ENCODE measurements around the gene ADPGK. TPM values are rescaled to one million over a fixed set of nuclear protein-coding genes. Genes with fewer than 3 reads are reported as not detected.

ADPGK gene
- total RNA-seq, 4 donors from 2014 or later: 39.8 to 81.3 (median 52.7) TPM

GRCh38 chr15:72771329-72771725 is 12.2 kb downstream of the ADPGK start:
- Histone ChIP-seq H3K27ac (no peak overlapping the region), H3K36me3 (peaks cover 75% of the 10 kb centered on the region), H3K27me3 (no peaks in the 10 kb centered on the region), H3K4me3 (no peak overlapping the region), H3K9me3 (no peaks in the 10 kb centered on the region), H3K4me1 (no peaks in the 10 kb centered on the region)
- no peak for DNase-seq (ENCODE audit: low spot score in 2 of 2)
- no peak for TF ChIP-seq EP300 (IDR thresholded peaks at IDR 0.05)
- no peak for TF ChIP-seq POLR2AphosphoS5 (IDR thresholded peaks at IDR 0.05)
- no peak for TF ChIP-seq CTCF (IDR thresholded peaks at IDR 0.05)
- TF ChIP-seq POLR2A (IDR thresholded peaks at IDR 0.05): no peak
- 94% methylated on average over 1 of the region's 1 CpG for WGBS

- H3K4me3 ChIP-seq: no peak overlapping the region
- H3K27ac ChIP-seq: no peak overlapping the region
- TF ChIP-seq CTCF (IDR thresholded peaks at IDR 0.05): no peak
- no peak for TF ChIP-seq POLR2A (IDR thresholded peaks at IDR 0.05)
- TF ChIP-seq EP300 (IDR thresholded peaks at IDR 0.05): no peak
- no peak for TF ChIP-seq POLR2AphosphoS5 (IDR thresholded peaks at IDR 0.05)
- H3K9me3 ChIP-seq: no peaks in the 10 kb centered on the region
- no peaks in the 10 kb centered on the region for H3K27me3 ChIP-seq
- H3K4me1 ChIP-seq: no peaks in the 10 kb centered on the region
- H3K36me3 ChIP-seq: peaks cover 81% of the 10 kb centered on the region
- no peak for DNase-seq (ENCODE audit: low spot score in 2 of 2)
- WGBS: 82% methylated on average over 6 of the region's 6 CpGs
These were observed 12.8 kb downstream of the ADPGK start for GRCh38 chr15:72770673-72771328.

- H3K4me1 ChIP-seq: no peaks in the 10 kb centered on the region
- H3K27ac ChIP-seq: no peak overlapping the region
- H3K4me3 ChIP-seq: no peak overlapping the region
- no peaks in the 10 kb centered on the region for H3K9me3 ChIP-seq
- WGBS: 96% methylated on average over 2 of the region's 2 CpGs
- no peak for DNase-seq (ENCODE audit: low spot score in 2 of 2)
- TF ChIP-seq EP300 (IDR thresholded peaks at IDR 0.05): no peak
- no peak for TF ChIP-seq POLR2A (IDR thresholded peaks at IDR 0.05)
- TF ChIP-seq CTCF (IDR thresholded peaks at IDR 0.05): no peak
- no peak for TF ChIP-seq POLR2AphosphoS5 (IDR thresholded peaks at IDR 0.05)
- H3K36me3 ChIP-seq: peaks cover 92% of the 10 kb centered on the region
- H3K27me3 ChIP-seq: no peaks in the 10 kb centered on the region
These were observed 16.8 kb downstream of the ADPGK start for GRCh38 chr15:72766780-72767179.

- no peaks in the 10 kb centered on the region for H3K4me1 ChIP-seq
- WGBS: 96% methylated on average over 2 of the region's 2 CpGs
- TF ChIP-seq CTCF (IDR thresholded peaks at IDR 0.05): no peak
- TF ChIP-seq POLR2AphosphoS5 (IDR thresholded peaks at IDR 0.05): no peak
- no peak for TF ChIP-seq EP300 (IDR thresholded peaks at IDR 0.05)
- no peak for TF ChIP-seq POLR2A (IDR thresholded peaks at IDR 0.05)
- no peak overlapping the region for H3K4me3 ChIP-seq
- no peak for DNase-seq (ENCODE audit: low spot score in 2 of 2)
- peaks cover 92% of the 10 kb centered on the region for H3K36me3 ChIP-seq
- no peak overlapping the region for H3K27ac ChIP-seq
- H3K9me3 ChIP-seq: no peaks in the 10 kb centered on the region
- no peaks in the 10 kb centered on the region for H3K27me3 ChIP-seq
These were observed 17.5 kb downstream of the ADPGK start for GRCh38 chr15:72766025-72766424.

- Histone ChIP-seq H3K4me3 (no peak overlapping the region), H3K36me3 (peaks cover 92% of the 10 kb centered on the region)
These were observed 18.9 kb downstream of the ADPGK start for GRCh38 chr15:72764656-72765055.

More at GRCh38 chr15:72764656-72765055, 18.9 kb downstream of the ADPGK start:
- Histone ChIP-seq H3K9me3 (no peaks in the 10 kb centered on the region), H3K4me1 (no peaks in the 10 kb centered on the region), H3K27me3 (no peaks in the 10 kb centered on the region), H3K27ac (no peak overlapping the region)
- TF ChIP-seq EP300 (IDR thresholded peaks at IDR 0.05) (no peak), POLR2AphosphoS5 (IDR thresholded peaks at IDR 0.05) (no peak)
- 95% methylated on average over 3 of the region's 3 CpGs for WGBS
- DNase-seq (ENCODE audit: low spot score in 2 of 2): no peak
